NK-92 treated with Interleukin-12 subunit alpha and Interleukin-12 subunit beta, amount 100 ng/mL, for 24 hours (cell line): ENCODE results near the gene BICD1.

Experiments used
- DNase-seq: peaks from one replicate; lab custom pipeline; 2025; lab: John Stamatoyannopoulos, UW

BICD1 gene

DNA sequence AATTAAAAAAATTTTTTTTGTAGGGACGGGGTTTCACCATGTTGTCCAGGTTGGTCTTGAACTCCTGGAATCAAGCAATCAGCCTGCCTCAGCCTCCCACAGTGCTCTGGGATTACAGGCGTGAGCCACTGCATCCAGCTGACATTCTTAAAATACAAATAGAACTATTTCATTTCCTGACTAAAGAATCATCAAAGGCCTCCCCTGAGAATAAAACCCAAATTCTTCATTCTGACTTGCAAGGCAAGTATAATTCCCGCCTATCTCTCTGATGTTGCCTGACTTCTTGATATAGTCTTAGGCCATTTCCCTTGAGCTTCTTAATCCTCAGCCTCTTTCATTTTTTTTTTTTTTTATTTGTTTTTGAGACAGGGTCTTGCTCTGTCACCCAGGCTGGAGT, 4.4 kb upstream of the BICD1 start:
- DNase-seq, result no peak

DNA sequence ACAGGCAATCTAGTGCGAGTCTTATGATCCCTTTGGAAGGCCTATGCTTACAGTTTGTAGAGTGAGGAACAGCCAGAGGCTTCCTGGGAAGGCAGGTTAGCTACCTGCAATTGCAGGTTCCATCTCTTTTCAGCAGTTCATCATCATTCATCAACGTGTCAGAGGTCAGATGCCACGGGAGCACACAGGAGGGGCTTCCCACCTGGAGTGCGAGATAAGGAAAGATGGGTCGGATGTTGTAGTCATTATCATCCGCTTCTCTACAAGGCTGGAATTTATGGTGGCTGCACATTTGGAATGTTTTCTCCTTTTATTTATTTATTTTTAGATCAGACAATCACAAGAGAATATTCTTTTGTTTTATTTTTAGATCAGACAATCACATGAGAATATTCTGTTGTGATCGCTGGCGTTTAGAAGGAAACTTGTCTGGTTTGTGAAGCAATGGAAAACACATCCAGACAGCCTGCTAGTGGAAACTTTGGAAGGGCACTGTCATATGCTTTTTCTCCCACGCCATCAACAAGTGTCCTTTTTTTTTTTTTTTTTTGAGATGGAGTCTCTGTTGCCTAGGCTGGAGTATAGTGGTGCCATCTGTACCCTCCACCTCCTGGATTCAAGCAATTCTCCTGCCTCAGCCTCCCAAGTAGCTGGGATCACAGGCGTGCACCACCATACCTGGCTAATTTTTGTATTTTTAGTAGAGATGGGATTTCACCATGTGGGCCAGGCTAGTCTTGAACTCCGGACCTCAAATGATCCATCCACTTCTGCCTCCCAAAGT, 1.9 kb upstream of the BICD1 start:
- DNase-seq, result no peak

DNA sequence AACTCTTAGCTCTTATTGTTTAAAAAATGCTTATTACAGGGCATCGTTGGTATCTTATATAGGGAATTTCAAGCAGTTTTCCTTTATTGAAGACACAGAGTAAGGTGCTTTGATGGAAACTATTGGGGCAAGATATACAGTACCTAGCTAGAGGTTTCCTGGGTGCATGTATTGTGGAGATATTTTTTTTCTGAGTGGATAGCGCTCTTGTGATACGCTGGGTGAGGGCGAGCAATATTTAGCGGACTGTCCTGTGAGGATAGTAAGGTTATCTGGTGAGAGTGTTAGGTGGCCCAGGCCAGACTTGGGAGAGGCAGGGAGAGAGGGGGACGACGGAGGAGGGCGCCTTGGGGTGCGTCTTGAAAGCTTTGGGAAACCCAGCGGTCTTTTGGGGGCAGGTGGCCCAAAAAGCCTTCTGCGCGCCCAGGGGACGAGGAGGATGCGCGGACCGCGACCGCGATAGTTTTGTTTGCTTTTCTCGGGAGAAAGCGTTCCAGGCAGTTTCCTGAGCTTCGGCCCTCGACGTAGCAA, 596 bp upstream of the BICD1 start:
- no peak for DNase-seq

DNA sequence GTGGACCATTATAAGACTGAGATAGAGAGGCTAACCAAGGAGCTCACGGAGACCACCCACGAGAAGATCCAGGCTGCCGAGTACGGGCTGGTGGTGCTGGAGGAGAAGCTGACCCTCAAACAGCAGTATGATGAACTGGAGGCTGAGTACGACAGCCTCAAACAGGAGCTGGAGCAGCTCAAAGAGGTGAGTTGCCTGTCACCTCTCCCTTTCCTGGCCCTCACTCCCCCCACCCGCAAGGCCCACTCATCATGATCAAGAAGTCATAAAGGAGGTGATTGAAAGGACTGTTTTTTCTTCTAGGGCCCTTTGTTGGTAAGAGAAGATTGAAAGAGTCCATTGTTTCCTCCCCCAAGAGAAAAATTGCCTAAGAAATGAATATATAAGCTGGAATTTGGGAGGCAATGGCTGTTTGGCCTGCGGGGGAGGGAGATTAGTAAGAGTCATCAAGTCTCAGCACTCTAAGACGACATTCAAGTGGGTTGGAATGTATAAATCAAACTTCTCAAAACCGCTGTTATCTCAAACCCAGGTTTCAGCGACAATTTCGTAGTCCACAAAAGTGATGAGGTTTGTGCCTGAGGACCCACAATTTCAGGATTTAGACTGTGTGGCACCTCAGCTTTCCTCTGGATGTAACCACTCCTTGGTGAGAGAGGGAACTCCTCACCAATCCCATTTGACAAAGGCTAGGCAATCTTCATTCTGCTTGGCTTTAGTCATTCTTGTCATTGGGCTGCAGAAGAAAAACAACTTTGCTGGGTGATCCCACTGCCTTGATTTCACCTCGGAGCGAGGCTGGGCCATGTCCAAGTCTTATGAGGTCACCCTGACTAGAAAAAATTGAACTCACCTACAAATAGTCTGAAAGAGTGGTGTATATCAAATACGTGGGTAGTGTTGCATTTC, 966 bp downstream of the BICD1 start:
- no peak for DNase-seq

DNA sequence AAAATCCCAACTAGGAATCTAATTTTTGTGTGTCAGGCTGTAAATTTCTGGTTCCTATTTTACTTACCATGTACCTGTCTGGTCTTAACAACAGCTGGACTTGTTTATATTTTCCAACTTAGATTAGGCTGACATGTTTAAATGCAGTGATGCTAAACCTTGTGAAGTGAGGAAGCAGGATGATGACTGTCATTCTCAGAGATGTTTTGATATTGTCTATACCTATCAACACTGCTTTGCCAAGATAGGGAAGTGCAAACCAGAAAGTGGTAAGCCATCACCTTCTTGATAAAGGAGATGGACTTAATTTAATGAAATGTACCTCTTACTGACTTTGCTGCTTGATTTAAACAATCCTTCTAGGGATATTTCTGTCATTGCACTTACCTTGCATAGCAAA, 2.1 kb downstream of the BICD1 start:
- no peak for DNase-seq

DNA sequence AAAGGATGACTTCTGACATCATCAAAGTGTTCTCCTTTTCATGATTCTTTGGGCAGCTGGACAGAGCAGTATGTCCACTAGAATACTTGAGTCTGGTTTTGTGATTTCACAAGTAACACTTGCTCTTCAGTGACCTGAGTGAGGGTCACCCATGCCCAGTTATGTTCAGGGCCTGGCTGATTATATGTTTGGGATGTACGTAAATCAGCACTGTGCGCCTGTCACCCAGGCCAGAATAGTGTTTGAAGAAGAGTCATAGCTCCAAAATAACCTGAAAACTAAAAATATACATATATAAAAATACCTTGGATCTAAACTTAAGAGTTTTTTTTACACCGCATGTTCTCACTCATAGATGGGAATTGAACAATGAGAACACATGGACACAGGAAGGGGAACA, 3.8 kb downstream of the BICD1 start:
- no peak for DNase-seq

DNA sequence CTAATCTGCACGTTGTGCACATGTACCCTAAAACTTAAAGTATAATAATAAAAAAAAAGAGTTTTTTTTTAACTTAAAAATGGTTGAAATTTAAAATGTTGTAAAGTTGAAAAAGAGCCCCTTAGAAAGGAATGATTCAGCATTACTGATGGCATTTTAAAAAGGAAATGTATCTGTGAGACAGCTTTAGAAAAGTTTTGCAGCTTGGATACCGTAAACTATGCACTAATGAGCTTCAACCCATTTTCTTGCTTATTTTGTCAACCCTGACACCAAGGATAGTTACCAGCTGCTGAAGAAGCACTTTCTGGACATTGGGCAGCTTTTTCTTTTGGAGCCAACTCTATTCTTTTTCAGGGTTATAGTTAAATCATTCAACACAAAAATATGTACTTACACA, 4.3 kb downstream of the BICD1 start:
- no peak for DNase-seq

DNA sequence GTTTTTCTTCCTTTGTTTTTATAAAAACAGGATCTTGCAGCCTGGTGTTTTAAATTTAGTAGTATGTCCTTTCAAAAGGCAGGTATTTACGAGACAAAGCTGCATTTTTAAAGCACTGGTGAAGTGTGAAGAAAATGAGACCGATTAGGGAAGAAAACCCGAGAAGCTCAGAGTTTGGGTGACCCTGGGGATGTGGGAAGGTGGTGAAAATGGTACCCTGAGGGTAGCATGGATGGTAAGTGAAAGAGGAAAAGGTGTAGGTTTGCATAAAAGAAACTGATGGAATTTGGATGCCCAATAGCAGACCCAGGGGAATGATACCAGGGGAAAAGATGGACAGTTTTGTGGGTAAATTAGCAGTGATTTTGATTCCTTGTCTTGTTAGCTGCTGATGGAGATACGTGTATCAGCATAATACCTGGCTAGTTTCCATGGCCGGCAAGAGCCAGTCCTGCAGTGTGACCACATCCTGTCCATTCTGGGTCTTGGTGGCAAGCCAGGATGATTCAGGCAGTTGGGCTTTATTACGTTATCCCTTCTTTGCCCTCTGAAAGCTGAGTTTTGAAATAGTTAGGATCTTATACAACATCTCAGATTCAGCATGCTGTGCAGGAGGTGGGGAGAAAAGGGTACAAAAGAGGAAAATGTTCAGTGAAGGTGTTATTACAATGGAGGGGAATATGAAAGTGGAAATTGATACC, 8.9 kb downstream of the BICD1 start:
- no peak for DNase-seq

DNA sequence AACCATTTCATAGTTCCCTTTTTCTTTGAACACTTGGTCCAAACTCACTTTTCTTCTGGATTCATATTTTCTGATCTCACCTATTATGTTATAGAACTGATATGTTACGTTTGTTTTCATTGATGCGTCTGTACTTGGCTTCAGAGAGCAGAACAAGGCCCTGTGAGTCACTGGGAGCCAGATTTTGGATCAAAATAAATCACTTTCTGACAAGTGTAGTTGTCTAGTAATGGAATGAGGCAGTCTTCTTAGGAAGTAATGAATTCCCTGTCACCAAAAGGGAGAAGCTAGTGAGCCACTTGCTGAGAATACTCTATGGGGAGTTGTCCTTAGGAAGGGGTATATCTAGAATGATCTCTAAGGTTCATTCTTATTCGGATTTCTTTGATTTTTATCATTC, 10.2 kb downstream of the BICD1 start:
- no peak for DNase-seq

DNA sequence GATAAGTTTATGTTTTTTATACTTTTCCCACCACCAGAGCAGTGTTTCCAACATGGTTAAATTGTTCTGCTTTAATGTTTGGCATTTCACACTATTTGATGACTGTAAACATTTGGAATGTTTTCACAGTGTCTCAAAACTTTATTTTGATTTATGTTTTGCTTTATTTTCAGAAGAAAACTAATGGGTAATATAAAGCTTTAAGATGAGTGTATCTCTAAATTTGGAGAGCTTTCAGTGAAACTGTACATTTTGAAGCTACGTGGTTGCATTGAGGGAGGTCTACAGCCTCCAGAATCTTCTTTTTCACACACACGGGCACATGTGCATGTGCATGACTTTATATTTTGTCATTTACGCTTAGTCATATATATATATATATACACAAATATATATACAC, 10.7 kb downstream of the BICD1 start:
- DNase-seq, result no peak

DNA sequence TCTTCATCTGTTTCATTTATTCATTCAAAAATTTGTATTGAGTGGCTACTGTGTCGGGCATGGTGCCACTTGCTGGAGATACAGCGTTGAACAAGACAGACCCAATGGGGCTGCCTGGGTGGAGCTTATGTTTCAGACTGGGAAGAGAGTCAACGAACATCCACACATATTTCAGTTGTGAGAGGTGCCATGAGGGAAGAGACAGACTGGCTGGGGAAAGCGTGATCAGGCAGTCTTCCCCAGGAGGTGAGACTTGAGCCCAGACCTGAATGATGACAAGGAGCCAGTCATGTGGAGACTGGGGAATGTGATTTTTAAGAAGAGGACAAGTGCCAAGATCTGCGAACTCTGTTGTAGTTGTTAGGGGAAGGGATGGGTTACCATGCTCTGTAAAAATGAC, 12.2 kb downstream of the BICD1 start:
- no peak for DNase-seq

DNA sequence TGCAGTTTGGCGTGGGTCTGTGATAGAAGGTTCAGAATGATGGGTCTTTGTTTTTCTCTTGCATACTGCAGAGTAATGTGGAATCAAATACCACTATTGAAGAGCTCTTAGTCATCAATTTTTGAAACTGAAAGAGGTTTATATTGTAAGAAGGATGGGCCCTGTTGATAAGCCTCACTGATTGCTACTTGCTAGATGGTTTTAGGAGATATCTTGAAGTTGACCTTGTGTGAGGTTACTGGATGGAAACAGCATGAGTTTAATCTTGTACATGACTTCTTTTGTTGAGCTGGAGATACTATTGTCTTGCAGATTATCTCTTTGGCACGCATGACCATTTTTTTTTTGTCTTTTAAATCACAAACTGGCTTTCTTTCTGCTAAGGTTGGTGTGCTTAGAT, 13.8 kb downstream of the BICD1 start:
- no peak for DNase-seq

DNA sequence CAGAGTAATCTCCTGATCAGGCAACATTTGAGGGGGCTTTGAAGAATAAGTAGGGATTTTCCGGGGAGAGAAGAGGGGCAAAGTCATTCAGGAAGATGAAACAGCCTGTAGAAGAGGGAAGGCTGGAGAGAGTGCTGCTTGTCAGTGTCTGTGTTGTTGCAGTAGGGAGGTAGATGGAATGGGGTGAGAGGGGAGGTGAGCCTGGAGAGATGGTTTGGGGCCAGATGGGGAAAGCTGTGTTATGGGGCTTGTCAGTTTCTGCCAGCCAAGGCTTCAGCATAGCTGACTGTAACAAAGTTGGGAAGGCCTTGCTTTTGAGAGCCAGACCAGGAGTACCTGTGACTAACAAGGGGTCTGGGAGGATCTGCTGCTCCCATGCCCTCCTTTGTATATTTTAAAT, 18.0 kb downstream of the BICD1 start:
- no peak for DNase-seq

DNA sequence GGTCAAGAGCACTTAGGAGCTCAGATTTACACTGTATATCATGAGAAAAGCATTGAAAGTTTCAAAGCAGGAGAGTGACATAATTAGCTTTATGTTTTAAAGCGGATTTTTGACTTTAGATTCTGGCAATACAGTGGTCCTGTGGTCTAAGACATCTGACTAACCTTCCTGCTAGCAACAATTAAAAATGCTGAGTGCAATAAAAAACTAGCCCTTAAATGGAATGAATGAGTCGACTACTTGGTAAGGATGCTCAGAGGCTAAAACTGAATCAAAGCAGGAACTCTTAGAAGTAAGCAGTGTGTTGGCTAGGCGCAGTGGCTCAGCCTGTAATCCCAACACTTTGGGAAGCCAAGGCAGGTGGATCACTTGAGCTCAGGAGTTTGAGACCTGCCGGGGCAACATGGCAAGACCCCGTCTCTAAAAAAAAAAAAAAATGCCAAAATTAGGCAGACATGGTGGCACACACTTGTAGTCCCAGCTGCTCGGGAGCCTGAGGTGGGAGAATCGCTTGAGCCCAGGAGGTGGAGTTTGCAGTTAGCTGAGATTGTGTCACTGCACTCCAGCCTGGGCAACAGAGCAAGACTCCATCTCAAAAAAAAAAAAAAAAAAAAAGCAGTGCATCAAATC, 18.9 kb downstream of the BICD1 start:
- DNase-seq, result no peak

DNA sequence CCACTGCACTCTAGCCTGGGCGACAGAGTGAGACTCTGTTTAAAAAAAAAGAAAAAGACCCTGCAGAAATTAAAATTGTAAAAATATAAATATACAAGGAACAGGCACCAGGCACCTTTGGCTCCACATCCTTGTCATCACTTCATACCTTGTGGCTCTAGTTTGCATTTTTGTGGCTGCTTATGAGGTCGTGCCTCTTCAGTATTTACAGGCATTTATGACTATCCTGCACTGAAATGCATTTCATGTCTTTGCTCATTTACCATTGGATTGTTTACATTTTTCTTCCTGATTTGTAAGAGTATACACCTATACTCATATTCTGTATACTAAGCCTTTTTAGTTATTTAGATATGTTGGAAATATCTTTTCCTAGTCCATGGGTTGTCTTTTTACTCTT, 20.1 kb downstream of the BICD1 start:
- no peak for DNase-seq

DNA sequence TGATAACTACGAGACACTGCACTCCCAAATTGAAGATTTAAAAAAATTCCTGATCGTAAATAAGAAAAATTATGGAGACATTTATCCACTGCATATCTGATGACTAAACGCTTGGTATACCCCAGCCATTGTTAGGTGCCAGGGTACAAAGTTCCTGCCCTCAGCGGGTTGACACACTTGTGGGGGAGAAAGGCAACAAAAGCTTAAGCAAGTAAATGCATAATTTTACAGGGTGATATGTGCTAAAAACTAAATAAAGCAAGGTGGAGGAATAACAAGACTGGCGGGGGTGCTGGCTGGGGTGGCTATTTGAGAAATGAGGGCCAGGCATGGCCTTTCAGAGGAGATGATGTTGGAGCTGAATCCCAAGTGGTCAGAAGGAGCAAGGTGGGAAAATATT, 25.0 kb downstream of the BICD1 start:
- no peak for DNase-seq

DNA sequence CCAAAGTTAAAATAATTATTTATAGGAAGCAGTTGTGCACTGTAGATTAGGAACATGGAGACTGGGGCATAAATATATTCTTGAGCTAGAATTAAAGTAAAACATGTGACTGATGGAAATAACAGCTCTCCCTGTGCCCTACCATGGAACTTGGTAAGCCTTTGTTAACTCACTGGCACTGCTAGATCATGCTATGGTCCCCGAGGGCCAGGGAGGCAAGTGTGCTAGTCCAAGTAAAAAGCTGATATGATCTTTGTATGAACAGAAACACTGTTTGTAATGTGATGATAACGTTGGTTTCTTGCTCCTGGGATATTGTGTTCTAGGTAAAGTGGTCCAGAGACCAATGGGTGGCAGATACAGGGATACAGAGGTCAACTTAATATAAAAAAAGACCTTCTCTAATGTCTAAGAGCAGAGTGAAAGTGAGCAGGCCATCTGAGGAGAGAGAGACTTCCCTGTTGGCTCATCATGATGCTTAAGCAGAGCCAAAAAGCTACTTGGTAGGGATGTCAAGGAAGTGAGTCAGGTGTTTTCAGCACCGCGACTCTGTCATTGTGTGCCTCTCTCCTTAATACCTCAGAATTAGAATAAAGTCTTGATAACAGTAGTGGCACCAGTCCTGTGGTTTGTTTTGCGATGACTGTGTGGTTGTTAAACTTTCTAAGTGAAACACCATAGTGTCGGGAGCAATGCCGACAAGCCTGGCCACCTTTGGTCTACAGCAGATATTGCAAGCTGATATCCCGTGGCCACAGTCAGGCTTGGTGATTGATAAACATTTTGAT, 27.6 kb downstream of the BICD1 start:
- DNase-seq, result peak; percentile 9

DNA sequence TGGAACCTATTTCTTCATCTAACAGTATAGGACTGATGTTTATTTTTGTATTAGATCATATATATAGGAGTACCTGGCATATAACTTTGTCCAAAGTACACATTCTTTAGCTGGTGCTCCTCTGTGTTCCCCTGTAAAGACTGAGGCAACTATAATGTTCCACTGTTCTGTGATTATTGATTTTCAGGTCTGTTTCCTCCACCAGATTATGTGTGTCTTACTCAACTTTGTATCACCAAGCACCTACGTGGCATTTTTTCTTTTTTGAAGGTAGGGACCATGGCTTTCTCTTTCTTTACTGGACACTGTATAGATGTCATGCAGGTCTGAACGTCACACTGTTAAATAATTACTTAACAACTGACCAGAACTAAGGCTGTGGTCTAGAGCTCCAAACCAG, 29.3 kb downstream of the BICD1 start:
- no peak for DNase-seq

DNA sequence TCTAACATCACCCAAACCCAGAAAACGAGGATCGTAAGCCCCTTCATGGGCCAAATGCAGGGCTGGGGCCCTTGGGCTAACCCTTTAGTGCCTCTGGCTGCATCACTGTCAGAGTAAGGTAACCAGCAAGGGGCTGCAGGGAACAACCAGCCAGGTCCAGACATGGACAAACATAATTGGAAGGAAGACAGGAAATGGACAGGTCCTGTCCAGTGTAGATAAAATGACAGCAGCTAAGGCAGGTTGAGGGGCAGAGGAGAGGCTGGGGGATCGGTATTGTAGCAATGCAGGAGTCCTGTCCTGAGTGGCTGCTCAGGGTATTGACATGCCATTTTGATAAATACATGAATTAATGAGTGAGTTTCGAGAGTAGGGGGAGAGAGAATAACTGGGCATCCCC, 29.8 kb downstream of the BICD1 start:
- DNase-seq, result no peak

DNA sequence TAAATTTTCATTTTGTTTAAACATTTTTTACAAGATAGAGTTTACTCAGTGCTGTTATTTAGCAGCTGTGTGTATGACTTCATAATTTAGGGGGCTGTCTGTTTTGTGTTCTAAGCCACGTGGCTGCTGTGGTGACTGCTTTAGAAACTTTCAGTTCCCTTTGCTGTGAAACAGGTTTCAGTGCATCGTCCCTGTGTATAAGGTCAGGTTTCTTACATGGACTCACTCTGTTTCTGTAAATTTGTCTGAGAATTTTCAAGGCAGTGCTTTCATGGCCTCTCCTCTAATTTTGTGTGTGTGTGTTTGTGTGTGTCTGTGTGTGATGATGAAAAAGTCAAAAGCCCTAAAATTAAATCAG, 32.4 kb downstream of the BICD1 start:
- DNase-seq, result no peak

DNA sequence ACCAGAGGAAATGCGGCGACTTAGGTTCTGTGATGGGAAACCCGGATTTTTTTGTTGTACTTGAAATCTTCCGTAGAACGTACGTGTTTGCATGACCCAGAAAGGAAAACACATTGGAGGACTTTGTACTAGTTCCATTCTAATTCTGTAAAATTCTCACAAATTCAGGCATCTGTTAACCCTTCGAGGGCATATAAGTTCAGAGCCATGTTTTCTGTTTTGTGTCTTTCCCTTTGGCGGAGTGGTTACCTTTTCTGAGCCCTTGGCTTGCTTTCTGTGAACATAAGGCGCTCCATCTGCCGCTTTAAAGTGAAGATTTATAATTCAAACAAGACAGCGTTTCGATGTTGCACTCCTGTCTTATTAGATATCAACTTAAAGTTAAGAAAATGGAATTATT, 34.2 kb downstream of the BICD1 start:
- DNase-seq, result no peak
